A673 (cell line): ENCODE results near the gene GNG14. TPM values are rescaled to one million over a fixed set of nuclear protein-coding genes. Genes with fewer than 3 reads are reported as not detected.

ENCODE experiments used
- BruUV-seq: library from RNA; stranded (reverse); fragments of 400-500 nt; replicated peaks from 2 replicates; lab custom pipeline; 2021; lab: Mats Ljungman, UMichigan
- CTCF ChIA-PET: fragments of 300-600 bp; sonication (Branson Sonifier 250); formaldehyde crosslinking; loops from one replicate; lab custom pipeline; 2022; ENCODE audit warnings: antibody characterized with exemption; lab: Charles Lee
- POLR2A ChIA-PET: fragments of 300-600 bp; sonication (Branson Sonifier 250); formaldehyde crosslinking; loops from one replicate; lab custom pipeline; 2022; ENCODE audit warnings: antibody characterized with exemption; ENCODE audit not compliant: low non-redundant PET; lab: Charles Lee
- DNase-seq: peaks from one replicate; pipeline ENCODE4 v3.0.0-alpha.2; 2015; ENCODE audit warnings: low spot score
- H3K27ac ChIP-seq: fragments of 200-600 bp; sonication (generic); 2 replicates; pipeline ENCODE4 v1.5.1; 2016; ENCODE audit warnings: mixed run types, low read depth, mild to moderate bottlenecking, mixed read lengths, antibody characterized with exemption, low read length; ENCODE audit not compliant: poor library complexity, severe bottlenecking
- H3K27me3 ChIP-seq: fragments of 200-600 bp; sonication (generic); replicated peaks from 2 replicates; pipeline ENCODE4 v1.6.1; 2017; ENCODE audit warnings: mixed run types, low read depth, mild to moderate bottlenecking, mixed read lengths, antibody characterized with exemption, low read length; ENCODE audit not compliant: insufficient read depth, poor library complexity
- H3K36me3 ChIP-seq: fragments of 200-600 bp; sonication (generic); 2 replicates; pipeline ENCODE4 v1.6.1; 2016; ENCODE audit warnings: mixed run types, mild to moderate bottlenecking, mixed read lengths, antibody characterized with exemption, low read length; ENCODE audit not compliant: insufficient read depth, poor library complexity, severe bottlenecking
- H3K4me1 ChIP-seq: fragments of 200-600 bp; sonication (generic); 2 replicates; pipeline ENCODE4 v1.6.1; 2017; ENCODE audit warnings: mixed run types, mild to moderate bottlenecking, mixed read lengths, antibody characterized with exemption, low read length; ENCODE audit not compliant: insufficient read depth, poor library complexity, severe bottlenecking
- H3K4me3 ChIP-seq: fragments of 200-600 bp; sonication (generic); 2 replicates; pipeline ENCODE4 v1.5.1; 2016; ENCODE audit warnings: low read depth, mixed run types, mild to moderate bottlenecking, mixed read lengths, low read length; ENCODE audit not compliant: poor library complexity, severe bottlenecking
- H3K9me3 ChIP-seq: fragments of 200-600 bp; sonication (generic); 2 replicates; pipeline ENCODE4 v1.6.1; 2016; ENCODE audit warnings: mixed run types, low read depth, mild to moderate bottlenecking, mixed read lengths, antibody characterized with exemption, low read length; ENCODE audit not compliant: poor library complexity, severe bottlenecking
- EZH2 ChIP-seq: fragments of 200-600 bp; sonication (generic); IDR thresholded peaks from 2 replicates; pipeline ENCODE4 v1.6.1; 2017; ENCODE audit warnings: borderline replicate concordance, low read depth, mild to moderate bottlenecking, mixed read lengths, antibody characterized with exemption, low read length; ENCODE audit not compliant: poor library complexity, severe bottlenecking
- intact Hi-C: fragments of 100-400 bp; cut with micrococcal nuclease; formaldehyde crosslinking; loops from one replicate; pipeline ENCODE4 v1.10.0; 2022; ENCODE audit not compliant: unreplicated experiment
- total RNA-seq: library from RNA; stranded (reverse); gene quantifications from 2 replicates; pipeline ENCODE4 v1.2.3, GENCODE V29; 2021
- TF ChIP-seq, protein P1 (sequence below): fragments of 300-800, 200-600 bp; sonication (generic); conservative IDR thresholded peaks from 2 replicates; pipeline ENCODE4 v1.5.1; 2017; ENCODE audit warnings: low read depth, mild to moderate bottlenecking, antibody characterized with exemption, low read length, moderate library complexity, mixed read lengths

GNG14 gene
- total RNA-seq, 1 experiment from 2014 or later, result not detected

- intact Hi-C loops, result no loop called here
- no peaks in the 10 kb centered on the region for H3K9me3 ChIP-seq
- no TSS peak for BruUV-seq
- ChIA-PET POLR2A (no interaction called here), CTCF (no interaction called here)
- TF ChIP-seq EZH2, result no peak
- TF ChIP-seq, protein P1, sequence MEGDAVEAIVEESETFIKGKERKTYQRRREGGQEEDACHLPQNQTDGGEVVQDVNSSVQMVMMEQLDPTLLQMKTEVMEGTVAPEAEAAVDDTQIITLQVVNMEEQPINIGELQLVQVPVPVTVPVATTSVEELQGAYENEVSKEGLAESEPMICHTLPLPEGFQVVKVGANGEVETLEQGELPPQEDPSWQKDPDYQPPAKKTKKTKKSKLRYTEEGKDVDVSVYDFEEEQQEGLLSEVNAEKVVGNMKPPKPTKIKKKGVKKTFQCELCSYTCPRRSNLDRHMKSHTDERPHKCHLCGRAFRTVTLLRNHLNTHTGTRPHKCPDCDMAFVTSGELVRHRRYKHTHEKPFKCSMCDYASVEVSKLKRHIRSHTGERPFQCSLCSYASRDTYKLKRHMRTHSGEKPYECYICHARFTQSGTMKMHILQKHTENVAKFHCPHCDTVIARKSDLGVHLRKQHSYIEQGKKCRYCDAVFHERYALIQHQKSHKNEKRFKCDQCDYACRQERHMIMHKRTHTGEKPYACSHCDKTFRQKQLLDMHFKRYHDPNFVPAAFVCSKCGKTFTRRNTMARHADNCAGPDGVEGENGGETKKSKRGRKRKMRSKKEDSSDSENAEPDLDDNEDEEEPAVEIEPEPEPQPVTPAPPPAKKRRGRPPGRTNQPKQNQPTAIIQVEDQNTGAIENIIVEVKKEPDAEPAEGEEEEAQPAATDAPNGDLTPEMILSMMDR, result no peak
- no peak for DNase-seq
- peaks cover 11% of the 10 kb centered on the region for H3K4me1 ChIP-seq
- no peaks in the 10 kb centered on the region for H3K27me3 ChIP-seq
- H3K27ac ChIP-seq, result no peak overlapping the region
- peaks cover 39% of the 10 kb centered on the region for H3K36me3 ChIP-seq
- H3K4me3 ChIP-seq, result no peak overlapping the region
These were observed 10.3 kb downstream of the GNG14 start for GRCh38 chr19:12698138-12698537.

DNA sequence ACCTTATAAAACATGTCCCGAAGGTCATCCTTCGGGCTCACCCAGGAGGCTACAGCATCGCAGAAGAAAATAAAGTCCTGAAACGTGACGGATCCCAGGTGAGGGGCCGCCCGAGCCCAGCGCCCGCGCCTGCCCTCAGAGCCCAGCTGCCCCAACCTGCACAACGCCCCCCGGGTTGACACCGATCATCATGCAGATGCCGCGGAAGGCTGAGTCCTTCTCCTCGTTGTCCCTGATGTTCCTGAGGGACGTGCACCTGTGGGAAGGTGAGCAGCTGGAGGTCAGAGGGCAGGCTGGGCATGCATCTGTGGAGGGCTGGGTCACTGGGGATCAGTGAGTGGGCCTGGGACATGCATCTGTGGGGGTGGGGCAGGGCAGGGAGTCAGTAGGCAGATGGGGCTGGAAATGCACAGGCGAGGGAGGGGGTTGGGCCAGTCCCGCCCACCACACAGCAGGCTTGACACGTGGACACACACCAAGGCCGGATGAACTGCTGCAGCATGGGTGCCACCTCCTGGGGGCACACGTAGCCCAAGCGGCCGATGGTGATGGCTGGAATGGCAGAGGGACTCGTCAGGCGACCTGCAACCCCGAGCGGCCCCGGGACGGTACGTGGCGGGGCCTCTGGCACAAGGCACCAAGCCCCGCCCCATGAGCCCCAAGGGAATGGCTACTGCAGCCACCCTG is 13.9 kb downstream of the GNG14 start:
- Histone ChIP-seq H3K9me3 (no peaks in the 10 kb centered on the region), H3K36me3 (peaks cover 74% of the 10 kb centered on the region)
- BruUV-seq, result no TSS peak

DNA sequence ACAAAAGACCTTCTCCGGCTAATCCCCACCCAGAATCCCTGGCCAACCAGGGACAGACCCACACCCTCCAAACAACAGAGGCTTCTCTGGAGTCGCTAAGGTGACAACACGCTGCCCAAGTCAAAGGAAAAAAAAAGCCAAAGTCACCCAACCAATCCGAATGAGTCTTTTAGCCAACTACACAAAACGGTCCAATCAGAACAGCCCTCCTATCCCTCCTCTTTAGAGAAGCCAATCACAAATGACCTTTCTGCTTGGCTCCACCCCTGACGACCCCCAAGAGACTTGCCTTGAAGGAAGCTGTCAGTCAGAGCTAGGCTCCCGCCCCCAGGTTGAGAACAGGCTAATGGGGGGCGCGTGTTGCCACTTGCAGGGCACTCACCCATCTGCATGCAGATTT is 15.2 kb downstream of the GNG14 start:
- CTCF ChIA-PET, result no interaction called here
- Histone ChIP-seq H3K4me3 (no peak overlapping the region), H3K27ac (no peak overlapping the region), H3K36me3 (peaks cover 86% of the 10 kb centered on the region), H3K9me3 (no peaks in the 10 kb centered on the region), H3K27me3 (no peaks in the 10 kb centered on the region), H3K4me1 (no peaks in the 10 kb centered on the region)
- DNase-seq, result peak; percentile 89
- intact Hi-C loops, result no loop called here
- no TSS peak for BruUV-seq
- no peak for TF ChIP-seq EZH2
- POLR2A ChIA-PET, result interaction anchor here (0.5 kb wide), 1 partner anchor 16 kb away, joined by 13 read pairs; no protein-coding TSS in a partner anchor

More for the DNA sequence above, 13.9 kb downstream of the GNG14 start:
- H3K27me3 ChIP-seq, result no peaks in the 10 kb centered on the region
- no peak for TF ChIP-seq EZH2
- TF ChIP-seq, protein P1, result no peak
- intact Hi-C loops, result no loop called here
- H3K27ac ChIP-seq, result no peak overlapping the region
- no peak for DNase-seq
- peaks cover 5% of the 10 kb centered on the region for H3K4me1 ChIP-seq
- H3K4me3 ChIP-seq, result no peak overlapping the region
- ChIA-PET POLR2A (interaction anchor here (0.5 kb wide), 1 partner anchor 242 kb away, joined by 14 read pairs; no protein-coding TSS in a partner anchor), CTCF (no interaction called here)
